Gastroesophageal sphincter (tissue), 4 donors: ENCODE measurements around the gene STX10. TPM values are rescaled to one million over a fixed set of nuclear protein-coding genes. Genes with fewer than 3 reads are reported as not detected.

ENCODE experiments used
- ATAC-seq: fragments of 150-250 bp; one replicate; pipeline ENCODE4 v1.9.1; 2016; ENCODE audit warnings: mild to moderate bottlenecking, moderate library complexity
- H3K27ac ChIP-seq, 4 donors: fragments of 200-600 bp; sonication (generic) in 3 of 4; 1 replicate in 3 of 4; 2 replicates in 1 of 4; pipeline ENCODE4 v1.5.1; 2016 to 2019
- H3K27me3 ChIP-seq: fragments of 200-600 bp; sonication (generic); one replicate; pipeline ENCODE4 v1.5.1; 2019
- H3K36me3 ChIP-seq, 2 donors: fragments of 200-600 bp; sonication (generic); one replicate each; pipeline ENCODE4 v1.5.1; 2019; ENCODE audit warnings: control low read depth in 1 of 2
- H3K4me1 ChIP-seq, 3 donors: fragments of 200-600 bp; sonication (generic); 1 replicate in 2 of 3; 2 replicates in 1 of 3; pipeline ENCODE4 v1.5.1; 2016 to 2019; ENCODE audit warnings: control low read depth in 2 of 3
- H3K4me3 ChIP-seq, 2 donors: fragments of 200-600 bp; sonication (generic); one replicate each; pipeline ENCODE4 v1.5.1; 2019; ENCODE audit warnings: mild to moderate bottlenecking in 1 of 2, moderate library complexity in 1 of 2
- H3K9me3 ChIP-seq, 3 donors: fragments of 200-600 bp; sonication (generic); one replicate each; pipeline ENCODE4 v1.5.1; 2017 to 2019; ENCODE audit warnings: control low read depth in 2 of 3
- EP300 ChIP-seq: sonication (generic); formaldehyde crosslinking; IDR thresholded peaks from one replicate; pipeline ENCODE4 v1.6.1; 2017; ENCODE audit warnings: antibody characterized with exemption, mild to moderate bottlenecking
- POLR2A ChIP-seq, 2 donors: fragments of 450-650 bp; IDR thresholded peaks; one replicate each; pipeline ENCODE4 v1.6.1; 2017; ENCODE audit warnings: antibody characterized with exemption in 2 of 2, mild to moderate bottlenecking in 2 of 2, moderate library complexity in 1 of 2
- POLR2AphosphoS5 ChIP-seq: sonication (generic); formaldehyde crosslinking; IDR thresholded peaks from one replicate; pipeline ENCODE4 v1.6.1; 2017; ENCODE audit warnings: antibody characterized with exemption
- WGBS, 2 donors: methylation state at CpG; one replicate each; pipeline ENCODE4 v1.1.5; 2018; ENCODE audit warnings: low coverage in 1 of 2; 5-methylcytosine and 5-hydroxymethylcytosine counted together
- total RNA-seq, 4 donors: library from RNA; depleted of rRNA; stranded (reverse); fragments of >200 nt; gene quantifications; one replicate each; pipeline ENCODE4 v1.1.0, GENCODE V29; 2016
- TF ChIP-seq, protein P1 (sequence below), 4 experiments: fragments of 200-600 bp in 2 of 4; fragments of 450-650 bp in 2 of 4; sonication (generic) in 1 of 4; IDR thresholded peaks; one replicate each; pipeline ENCODE4 v1.5.1; 2017 to 2019; ENCODE audit warnings: antibody characterized with exemption in 4 of 4, mild to moderate bottlenecking in 2 of 4, moderate library complexity in 2 of 4

Gene STX10
- total RNA-seq, 4 donors from 2014 or later = 45.1 to 69.0 (median 53.0) TPM

DNA sequence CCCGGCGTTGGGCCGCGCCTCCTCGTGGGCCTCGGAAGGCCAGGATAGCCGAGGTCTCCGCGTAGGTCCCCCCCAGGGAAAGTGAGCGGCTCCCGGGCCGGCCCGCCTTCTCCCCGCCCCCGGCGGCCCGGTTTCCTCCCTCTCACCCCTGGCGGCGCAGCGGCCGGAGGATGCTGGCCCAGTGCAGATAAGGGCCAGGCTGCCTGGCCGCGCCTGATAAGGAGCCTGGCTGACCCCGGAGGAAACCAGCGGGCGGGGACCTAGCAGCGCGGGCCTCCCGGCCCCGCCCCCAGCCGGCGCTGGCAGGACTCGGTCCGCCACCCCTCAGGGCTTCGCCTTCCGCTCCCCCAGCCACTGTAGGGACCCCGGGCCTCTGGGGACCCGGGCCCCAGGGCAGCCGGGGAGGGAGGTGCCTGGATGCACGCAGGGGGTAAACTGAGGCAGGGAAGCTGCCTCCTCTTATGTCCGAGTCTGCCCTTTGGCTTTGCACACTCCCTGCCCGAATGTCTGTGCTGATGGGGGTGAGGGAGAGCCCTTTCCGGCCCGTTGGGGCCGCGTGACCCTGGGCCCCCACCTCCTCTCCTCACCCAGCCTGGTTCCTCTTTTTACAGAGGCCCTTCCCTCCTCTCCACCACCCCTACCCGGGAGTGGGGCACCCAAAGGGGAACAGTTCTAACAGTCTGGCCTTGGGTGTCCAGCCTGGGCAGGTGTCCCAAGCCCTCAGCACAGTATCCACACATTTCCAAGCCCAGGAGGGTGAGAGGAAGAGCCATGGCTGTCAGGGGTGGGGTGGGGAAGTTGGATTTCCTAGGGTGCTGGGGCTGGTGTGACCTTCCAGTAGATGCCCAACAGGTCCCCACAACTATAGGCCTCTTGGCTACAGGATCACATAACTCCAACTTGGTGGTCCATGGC is 47.3 kb downstream of the STX10 start, which contains the start of gene LYL1:
Gene LYL1, minus strand, starts transcription at position 193 of the 915 bp plus-strand sequence. CDS start 1,687 bp downstream, outside the sequence.
- TF ChIP-seq POLR2A (IDR thresholded peaks at IDR 0.05) (peak in 1 of 2 donors; percentile 15), EP300 (no peak), POLR2AphosphoS5 (peak; percentile 77)
- TF ChIP-seq, protein P1, sequence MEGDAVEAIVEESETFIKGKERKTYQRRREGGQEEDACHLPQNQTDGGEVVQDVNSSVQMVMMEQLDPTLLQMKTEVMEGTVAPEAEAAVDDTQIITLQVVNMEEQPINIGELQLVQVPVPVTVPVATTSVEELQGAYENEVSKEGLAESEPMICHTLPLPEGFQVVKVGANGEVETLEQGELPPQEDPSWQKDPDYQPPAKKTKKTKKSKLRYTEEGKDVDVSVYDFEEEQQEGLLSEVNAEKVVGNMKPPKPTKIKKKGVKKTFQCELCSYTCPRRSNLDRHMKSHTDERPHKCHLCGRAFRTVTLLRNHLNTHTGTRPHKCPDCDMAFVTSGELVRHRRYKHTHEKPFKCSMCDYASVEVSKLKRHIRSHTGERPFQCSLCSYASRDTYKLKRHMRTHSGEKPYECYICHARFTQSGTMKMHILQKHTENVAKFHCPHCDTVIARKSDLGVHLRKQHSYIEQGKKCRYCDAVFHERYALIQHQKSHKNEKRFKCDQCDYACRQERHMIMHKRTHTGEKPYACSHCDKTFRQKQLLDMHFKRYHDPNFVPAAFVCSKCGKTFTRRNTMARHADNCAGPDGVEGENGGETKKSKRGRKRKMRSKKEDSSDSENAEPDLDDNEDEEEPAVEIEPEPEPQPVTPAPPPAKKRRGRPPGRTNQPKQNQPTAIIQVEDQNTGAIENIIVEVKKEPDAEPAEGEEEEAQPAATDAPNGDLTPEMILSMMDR (IDR thresholded peaks at IDR 0.05) = peak in 2 of 4 experiments; percentile 14 to 26
- Histone ChIP-seq H3K27ac (peak within 1 kb of the TSS; percentile 6 to 89 (median 82)), H3K27me3 (peaks cover 7% of the 10 kb centered on the region), H3K9me3 (no peaks in the 10 kb centered on the region), H3K36me3 (peaks cover 0 to 18% of the 10 kb centered on the region in 2 donors), H3K4me3 (peak within 1 kb of the TSS; percentile 20 to 52), H3K4me1 (peaks cover 0 to 70% (median 13%) of the 10 kb centered on the region in 3 donors)
- peak; percentile 60 for ATAC-seq
- WGBS, 2 donors = 0% methylated on average over 2 of the region's 47 CpGs; no CpG with 5 or more reads in 1 of the 2 donors

DNA sequence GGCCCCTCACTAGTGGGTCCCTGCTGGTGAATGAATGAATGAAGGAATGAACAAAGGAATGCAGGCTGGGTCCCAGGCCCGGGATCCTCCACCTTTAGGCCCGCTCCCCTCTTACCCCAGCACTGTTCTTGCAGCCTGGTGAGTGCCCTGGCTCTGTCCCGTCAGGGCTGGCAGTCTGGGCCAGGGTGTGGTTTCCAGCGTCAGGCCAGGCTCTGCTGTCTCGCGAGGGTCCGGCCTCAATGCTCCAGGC is 47.8 kb downstream of the STX10 start:
- peaks cover 0 to 14% of the 10 kb centered on the region in 2 donors for H3K36me3 ChIP-seq
- TF ChIP-seq, protein P1 (IDR thresholded peaks at IDR 0.05) = no peak
- TF ChIP-seq EP300 (no peak), POLR2AphosphoS5 (no peak), POLR2A (IDR thresholded peaks at IDR 0.05) (no peak)
- WGBS, 2 donors = 24% methylated on average over 2 of the region's 7 CpGs; no CpG with 5 or more reads in 1 of the 2 donors
- no peaks in the 10 kb centered on the region for H3K9me3 ChIP-seq
- ATAC-seq = no peak
- peak overlapping the region; percentile 6 to 89 (median 77) for H3K27ac ChIP-seq
- peak overlapping the region; percentile 20 to 52 for H3K4me3 ChIP-seq
- peaks cover 0 to 76% (median 13%) of the 10 kb centered on the region in 3 donors for H3K4me1 ChIP-seq
- peaks cover 12% of the 10 kb centered on the region for H3K27me3 ChIP-seq

DNA sequence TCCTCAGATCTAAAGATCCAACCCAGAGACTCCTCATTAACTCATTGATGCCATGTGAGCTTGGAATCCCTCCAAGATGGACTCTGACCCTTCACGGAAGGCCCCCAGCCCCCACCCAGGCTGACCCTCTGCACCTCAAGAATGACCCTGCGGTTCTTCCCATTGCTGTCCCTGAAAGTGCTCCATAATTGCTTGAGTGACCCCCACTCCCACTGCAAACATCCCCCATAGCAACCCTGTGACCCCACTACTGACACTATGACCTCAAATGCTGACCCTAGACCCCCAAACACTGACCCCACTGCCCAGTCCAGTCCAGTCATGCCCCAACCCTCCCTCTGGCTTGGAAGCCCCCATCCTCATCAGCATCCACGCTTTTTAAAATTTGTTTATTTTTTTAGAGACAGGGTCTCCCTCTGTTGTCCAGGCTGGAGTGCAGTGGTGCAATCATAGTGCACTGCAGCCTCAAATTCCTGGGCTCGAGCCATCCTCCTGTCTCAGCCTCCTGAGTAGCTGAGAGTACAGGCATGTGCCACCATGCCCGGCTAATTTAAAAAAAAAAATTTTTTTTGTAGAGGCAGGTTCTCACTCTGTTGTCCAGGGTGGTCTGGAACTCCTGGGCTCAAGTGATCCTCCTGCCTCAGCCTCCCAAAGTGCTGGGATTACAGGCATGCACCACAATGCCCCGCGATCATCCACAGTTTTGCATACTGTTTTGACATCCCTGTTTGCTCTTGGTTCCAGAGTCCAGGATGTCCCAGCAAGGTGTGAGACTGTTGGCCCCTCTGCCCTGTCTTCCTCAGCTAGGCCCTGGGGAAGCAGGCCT is 48.4 kb downstream of the STX10 start:
- ATAC-seq = no peak
- peak overlapping the region; percentile 20 to 52 for H3K4me3 ChIP-seq
- H3K27ac ChIP-seq = peak overlapping the region in 3 of 4 donors; percentile 80 to 89 (median 85)
- peaks cover 0 to 9% of the 10 kb centered on the region in 2 donors for H3K36me3 ChIP-seq
- 75 to 83% methylated on average over 4 to 5 of the region's 7 CpGs for WGBS, 2 donors
- H3K4me1 ChIP-seq = peaks cover 0 to 79% (median 13%) of the 10 kb centered on the region in 3 donors
- H3K27me3 ChIP-seq = peaks cover 13% of the 10 kb centered on the region
- no peaks in the 10 kb centered on the region for H3K9me3 ChIP-seq
- TF ChIP-seq POLR2AphosphoS5 = no peak
- TF ChIP-seq EP300 = no peak
- TF ChIP-seq, protein P1 (IDR thresholded peaks at IDR 0.05) = no peak
- TF ChIP-seq POLR2A (IDR thresholded peaks at IDR 0.05) = no peak

DNA sequence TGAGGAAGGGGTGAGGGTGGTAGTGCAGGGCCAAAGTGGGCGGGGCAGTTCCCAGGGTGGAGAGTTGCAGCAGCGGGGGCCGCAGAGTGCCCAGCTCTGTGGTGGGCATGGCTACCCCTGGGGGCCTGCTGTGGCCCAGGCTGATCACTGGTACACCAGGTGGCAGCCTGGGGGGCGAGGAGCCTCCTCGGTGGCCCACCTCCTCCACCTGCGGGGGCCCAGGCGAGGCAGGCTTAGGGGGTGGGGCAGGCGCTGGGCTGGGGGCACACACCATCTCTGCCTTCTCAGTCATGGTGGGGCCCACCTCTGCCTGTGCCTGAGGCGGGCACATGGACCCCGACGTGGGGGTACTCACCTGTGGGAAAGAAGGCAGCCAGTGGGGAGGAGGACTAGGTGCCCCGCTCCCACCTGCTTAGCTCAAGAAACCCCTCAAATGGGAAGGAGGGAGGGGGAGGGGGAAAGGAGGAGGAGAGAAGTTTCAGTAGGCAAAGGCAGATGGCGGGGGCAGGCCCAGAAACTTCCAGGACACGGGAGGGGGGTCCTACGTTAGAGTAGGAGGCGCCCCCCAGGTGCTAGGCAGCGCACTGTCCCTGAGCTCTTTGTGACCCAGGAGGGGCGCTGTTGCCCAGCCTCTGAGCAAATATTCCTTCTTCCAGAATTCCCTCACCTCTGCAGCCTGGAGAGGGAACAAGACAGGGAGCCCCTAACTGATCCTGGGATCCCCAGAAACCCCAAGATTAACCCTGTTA is 49.2 kb downstream of the STX10 start:
- H3K4me1 ChIP-seq = peaks cover 0 to 87% (median 17%) of the 10 kb centered on the region in 3 donors
- H3K27ac ChIP-seq = peak overlapping the region in 3 of 4 donors; percentile 80 to 89 (median 85)
- H3K27me3 ChIP-seq = peaks cover 13% of the 10 kb centered on the region
- H3K9me3 ChIP-seq = no peaks in the 10 kb centered on the region
- 61 to 87% methylated on average over 3 to 6 of the region's 18 CpGs for WGBS, 2 donors
- TF ChIP-seq POLR2AphosphoS5 = no peak
- TF ChIP-seq, protein P1 (IDR thresholded peaks at IDR 0.05) = peak in 2 of 4 experiments; percentile 7 to 27
- no peak for ATAC-seq
- peak overlapping the region in 1 of 2 donors; percentile 52 for H3K4me3 ChIP-seq
- peaks cover 0 to 7% of the 10 kb centered on the region in 2 donors for H3K36me3 ChIP-seq
